Measurements from ENCODE around the gene B4GALNT2.
"Not testable (repeated sequence)": the region's sequence is repeated elsewhere in the genome, so short reads cannot be mapped to it uniquely, and the experiment has no call there.

DNA sequence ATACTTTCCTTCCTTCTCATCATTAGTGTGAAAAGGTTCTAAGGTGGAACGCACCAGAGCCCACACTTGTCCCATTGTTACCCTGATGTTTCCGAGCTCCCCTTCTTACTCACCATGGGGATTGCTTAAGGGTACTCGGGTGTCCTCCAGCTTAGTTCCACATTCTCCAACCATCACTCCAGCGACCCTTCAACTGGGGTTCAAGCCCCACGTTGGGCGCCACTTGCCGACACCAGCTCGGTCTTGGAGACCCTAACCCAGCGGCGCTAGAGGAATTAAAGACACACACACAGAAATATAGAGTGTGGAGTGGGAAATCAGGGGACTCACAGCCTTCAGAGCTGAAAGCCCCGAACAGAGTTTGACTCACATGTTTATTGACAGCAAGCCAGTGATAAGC is 43.4 kb downstream of the B4GALNT2 start:
- not testable (repeated sequence) for TF ChIP-seq EZH2 (IDR thresholded peaks at IDR 0.05; ENCODE audit: insufficient read depth, poor library complexity, severe bottlenecking); EZH2phosphoT487 (IDR thresholded peaks at IDR 0.05; ENCODE audit: insufficient read depth, low read depth)
